CD4-positive, alpha-beta T cell treated with Interleukin-17A for 1 hour (primary cell): ENCODE measurements around the gene BCL2L11.

ENCODE experiments used
- DNase-seq: peaks from one replicate; pipeline ENCODE4 v3.0.0-alpha.2; 2020

BCL2L11 gene

DNA sequence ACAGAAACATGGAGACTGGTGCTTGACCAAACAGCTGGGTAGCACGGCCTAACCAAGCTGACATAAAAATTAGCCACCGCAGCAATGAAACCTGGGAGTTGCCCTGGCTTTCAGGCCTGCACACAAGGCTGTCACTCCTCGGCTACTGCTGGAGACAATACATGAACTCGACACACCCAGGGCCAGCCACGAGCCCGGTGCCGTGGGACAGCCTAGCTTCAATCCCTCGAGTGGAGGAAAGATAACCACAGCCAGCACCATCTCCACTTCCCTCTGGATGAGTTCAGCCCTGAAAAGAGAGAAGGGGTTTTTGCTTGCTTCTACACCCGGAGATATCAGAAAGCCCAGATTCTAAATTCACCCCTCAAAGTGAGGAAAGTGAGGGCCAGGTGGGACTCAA, 78.0 kb downstream of the BCL2L11 start:
- DNase-seq, result no peak

DNA sequence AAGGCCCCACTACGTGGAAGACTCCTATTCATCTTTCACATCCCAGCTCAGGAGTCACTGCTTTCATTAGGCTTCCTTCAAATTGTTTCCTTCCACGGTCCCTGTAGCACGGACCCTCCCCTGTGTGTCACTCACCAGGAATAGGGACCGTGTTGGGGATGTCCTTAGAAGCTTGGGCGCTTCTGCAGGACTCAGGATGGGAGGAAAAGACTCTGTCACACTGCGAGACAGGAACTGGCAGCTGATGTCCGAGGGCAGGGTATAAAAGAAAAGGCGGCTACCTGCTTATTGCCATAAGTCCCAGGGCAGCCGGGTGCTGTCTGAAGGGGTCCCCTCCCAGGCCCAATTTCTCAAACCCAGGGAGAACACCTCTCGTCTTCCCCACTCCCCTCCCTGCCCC, 79.1 kb downstream of the BCL2L11 start:
- no peak for DNase-seq

DNA sequence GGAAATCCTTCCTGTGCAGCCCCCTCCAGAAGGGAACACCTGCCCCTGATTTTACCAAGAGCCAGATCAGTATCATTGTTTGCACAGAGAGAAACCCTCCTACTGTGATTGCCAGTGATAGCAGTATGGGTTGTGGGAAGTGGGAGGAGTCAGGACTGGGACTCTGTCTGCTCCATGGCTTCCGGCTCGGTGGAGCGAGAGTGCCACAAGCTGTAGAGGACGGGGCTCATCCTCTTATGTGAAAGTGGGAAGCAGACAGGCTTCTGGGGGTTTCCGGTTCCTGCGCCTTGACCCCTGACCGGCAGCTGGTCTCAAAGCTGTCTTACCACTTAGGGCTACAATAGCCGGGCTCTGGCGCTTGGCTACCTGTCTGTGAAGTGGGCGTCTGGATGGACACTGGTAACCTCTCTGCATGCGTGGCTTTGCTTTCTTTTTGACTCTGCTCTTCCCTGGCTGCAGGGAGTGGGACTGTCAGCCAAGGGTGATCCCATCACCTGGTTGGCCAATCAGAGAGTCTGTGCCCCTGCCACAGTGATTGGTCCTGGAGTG, 79.7 kb downstream of the BCL2L11 start:
- no peak for DNase-seq

DNA sequence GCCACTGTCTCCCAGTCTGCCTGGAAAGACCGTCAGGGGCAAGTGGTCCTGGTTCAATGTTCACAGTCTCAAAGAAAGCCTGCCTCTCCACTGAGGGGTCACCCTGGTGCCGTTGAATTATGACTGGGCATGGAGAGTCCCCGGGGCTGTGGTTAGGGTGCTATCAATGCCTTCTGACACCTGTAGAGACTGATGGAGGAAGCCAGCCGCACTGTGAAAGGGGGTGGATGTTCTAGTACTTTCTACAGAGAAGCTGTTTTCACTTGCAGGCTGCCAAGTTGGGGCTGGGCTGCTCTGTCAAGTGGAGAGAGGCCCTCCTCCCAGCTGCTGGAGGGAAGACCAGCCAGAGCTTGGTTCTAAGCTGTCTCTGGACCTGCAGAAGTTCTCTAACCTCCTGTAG, 80.5 kb downstream of the BCL2L11 start:
- DNase-seq, result no peak

DNA sequence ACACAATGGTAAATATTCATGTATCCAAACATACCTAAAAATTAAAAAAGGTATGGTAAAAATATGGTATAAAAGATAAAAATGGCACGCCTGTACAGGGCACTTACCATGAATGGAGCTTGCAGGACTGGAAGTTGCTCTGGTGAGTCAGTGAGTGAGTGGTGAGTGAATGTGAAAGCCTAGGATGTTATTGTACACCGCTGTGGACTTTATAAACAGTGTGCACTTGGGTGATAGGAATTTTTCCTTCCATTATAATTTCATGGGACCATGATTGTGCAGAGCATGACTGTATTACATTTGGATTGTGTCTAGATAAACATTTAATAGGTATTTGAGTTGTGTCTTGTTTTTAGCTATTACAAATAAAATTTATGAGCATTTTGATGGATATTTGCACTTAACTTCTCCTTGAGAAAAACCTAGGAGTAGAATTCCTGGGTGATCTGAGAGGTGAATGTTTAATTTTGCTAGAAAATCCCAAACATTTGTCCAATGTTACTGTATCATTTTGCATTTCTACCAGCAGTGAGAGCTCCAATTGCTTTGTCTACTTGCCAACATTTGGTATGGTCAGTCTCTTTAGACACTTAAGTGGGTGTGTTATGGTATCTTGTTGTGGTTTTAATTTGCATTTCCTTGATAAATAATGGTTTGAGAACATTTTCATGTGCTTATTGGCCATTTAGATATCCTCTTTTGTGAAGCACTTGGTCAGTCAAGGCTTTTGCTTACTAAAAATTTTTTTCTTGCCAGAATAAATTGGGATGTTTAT, 81.7 kb downstream of the BCL2L11 start:
- DNase-seq, result no peak

DNA sequence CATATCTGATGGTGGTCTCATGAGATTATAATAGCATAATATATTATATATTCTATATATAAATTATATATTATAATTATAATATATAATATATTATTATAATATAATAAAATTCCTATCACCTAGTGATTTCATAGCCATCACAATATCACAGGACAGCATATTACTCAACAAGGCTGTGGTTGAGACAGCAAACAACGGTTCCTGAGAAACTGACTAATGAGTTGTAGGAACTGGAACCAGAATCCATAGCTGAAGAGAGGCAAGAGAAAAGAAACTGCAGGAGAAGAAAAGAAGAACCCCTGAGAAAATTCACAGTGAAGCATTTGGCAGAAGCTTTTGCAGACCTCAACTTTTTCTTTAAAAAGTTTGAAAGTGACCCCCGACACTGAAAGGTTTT, 84.0 kb downstream of the BCL2L11 start:
- DNase-seq, result no peak

DNA sequence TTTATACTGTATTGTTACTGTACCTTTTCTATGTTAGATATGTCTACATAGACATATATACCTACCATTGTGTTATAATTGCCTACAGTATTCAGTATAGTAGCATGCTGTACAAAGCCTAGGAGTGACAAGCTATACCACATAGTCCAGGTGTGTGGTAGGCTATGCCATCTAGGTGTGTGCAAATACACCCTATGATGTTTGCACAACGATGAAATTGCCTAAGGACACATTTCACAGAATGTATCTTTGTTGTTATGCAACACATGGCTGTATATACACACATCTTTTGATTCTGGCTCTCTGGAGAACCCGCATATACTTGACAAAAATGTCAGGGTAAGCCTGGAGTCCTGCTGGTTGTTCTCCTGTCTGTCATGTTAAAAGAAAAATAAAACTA, 85.1 kb downstream of the BCL2L11 start:
- no peak for DNase-seq

DNA sequence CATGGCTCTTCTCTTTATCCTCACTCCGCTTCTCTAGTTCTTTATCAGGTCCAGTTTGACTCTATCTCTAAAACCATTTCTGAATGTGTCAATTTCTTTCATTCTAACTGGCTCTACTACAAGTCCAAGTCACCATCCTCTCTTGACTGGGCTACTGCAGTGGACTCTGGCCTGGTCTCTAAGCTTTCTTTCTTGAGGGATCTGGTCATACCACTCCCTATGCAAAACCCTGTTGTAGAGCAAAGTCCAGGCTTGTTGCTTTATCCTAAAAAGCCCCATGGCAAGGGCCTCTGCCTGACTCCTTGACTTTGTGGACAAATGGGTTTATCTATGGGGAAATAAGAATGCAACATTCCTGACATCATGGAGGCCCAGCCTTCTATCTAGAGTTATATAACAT, 87.1 kb downstream of the BCL2L11 start:
- no peak for DNase-seq

DNA sequence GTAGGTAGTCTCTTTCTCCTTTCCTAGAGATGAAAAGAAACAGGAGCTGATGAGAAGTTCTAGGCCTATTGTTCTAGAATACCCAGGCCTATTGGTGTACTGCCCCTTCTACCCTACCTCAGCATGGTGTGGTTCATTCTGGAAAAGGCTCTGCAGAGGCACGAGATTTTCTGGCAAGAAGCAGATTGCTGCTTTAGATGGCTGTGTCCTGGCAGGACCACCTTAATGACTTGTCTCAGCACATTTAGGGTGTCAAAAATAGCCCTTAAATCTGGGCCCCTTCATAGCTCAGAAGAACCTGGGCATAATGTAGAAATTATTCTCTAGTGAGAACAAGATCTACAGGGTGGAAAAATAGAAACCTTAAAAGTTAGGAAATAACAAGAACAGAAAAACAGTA, 87.9 kb downstream of the BCL2L11 start:
- DNase-seq, result no peak

DNA sequence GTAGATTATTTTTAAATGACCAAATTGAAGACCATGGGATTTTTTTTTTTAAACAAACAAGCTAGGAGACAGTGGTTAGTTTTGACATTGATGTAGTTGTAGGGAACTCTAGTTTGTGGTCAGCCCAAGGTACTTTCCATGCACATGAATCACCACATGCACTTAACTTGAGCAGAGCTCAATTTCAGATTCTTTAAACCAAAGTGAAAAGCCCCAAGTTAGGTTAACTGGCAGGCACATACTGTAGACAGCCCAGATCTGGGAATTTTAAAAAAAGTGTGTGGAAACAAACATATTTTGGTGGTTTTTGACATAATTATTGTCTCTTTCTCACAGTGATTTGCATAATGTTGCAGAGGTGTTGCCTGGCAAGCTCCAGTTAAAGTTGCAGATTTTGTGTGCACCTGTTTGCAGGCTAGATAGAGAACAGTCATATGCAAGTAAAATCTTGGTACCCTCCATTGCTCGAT, 88.4 kb downstream of the BCL2L11 start:
- DNase-seq, result no peak

DNA sequence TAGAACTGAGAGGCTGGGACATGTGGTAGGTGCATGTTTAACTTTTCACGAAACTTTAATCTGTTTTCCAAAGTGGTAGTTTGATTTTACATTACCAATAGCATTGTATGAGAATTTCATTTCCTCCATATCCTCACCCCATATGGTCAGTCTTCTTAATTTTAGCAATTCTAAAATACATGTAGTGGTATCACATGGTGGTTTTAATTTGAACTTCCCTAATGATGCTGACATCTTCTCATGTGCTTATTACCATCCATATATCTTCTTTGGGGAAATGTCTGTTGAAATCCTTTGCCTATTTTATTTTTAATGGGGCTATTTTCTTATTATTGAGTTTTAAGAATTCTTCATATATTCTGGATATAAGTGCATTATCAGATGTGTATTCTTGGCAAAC, 89.3 kb downstream of the BCL2L11 start:
- DNase-seq, result no peak

DNA sequence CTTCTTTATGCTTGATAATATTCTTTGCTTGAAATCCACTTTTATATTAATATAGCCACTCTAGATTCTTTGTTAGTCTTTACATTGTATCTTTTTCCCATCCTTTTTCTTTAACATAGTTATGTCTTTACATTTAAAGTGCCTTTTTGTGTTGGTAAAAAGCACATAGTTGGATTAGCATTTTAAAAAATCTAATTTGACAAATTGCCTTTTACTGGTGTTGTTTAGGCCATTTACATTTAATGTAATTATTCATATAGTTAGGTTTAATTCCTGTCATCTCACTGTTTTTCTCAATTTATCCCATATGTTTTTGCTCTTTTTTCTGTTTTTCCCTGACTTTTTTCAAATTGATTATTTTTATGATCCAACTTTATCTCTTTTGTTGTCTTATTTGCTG, 93.2 kb downstream of the BCL2L11 start:
- DNase-seq, result no peak

DNA sequence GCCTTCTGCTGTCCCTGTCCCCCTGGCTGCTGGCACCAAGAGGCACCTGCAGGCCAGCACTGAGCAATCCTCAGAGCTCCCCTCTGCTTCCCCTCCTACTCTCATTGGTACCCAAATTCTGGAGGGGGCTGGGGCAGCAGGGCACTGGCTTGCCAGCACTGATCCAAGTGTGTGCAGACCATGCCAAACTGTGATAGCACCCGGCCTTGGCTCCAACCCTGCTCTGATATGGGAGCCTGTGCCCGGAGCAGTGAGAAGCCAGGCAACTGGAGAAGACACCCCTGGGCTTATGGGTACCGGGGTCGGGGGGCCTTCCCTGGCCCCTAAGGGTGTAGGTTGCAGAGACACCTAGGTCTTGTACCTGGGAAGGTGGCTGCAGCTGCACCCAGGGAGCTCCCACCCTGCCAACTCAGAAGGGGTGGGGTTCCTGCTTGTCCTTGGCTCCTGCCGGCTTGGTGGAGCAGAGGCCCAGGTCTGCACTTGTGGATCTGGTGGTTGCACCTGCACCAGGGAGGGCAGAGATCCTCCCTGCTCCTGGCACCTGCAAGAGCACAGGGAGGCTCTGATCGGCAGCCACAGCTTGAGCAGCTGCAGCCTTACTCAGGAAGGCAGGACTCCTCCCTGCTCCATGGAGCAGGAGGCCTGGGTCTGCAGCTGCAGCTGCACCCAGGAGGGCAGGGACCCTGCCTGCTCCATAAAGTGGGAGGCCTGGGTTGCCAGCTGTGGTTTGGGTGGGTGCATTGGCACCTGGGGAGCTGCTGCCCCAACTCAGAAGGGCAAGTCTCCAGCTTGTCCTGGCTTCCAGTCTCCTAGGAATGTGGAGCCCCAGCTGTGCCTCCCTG, 96.3 kb downstream of the BCL2L11 start:
- DNase-seq, result no peak
